Left cardiac atrium (tissue), 4 donors: ENCODE results near the gene TAF4. TPM values are rescaled to one million over a fixed set of nuclear protein-coding genes. Genes with fewer than 3 reads are reported as not detected.
"Not testable (repeated sequence)": the region's sequence is repeated elsewhere in the genome, so short reads cannot be mapped to it uniquely, and the experiment has no call there.

Experiments used
- ATAC-seq, 2 donors: fragments of 200-7000 bp; cut with Tn5 transposase; one replicate each; pipeline ENCODE4 v1.9.1; 2020; ENCODE audit warnings: mild to moderate bottlenecking in 2 of 2, moderate library complexity in 2 of 2
- DNase-seq: peaks from one replicate; pipeline ENCODE4 v3.0.0-alpha.2; 2020
- intact Hi-C, 2 donors: fragments of 100-400 bp; cut with DNase I; formaldehyde crosslinking; loops; one replicate each; pipeline versions ENCODE4 v1.14.1 to v1.15.1; 2022 to 2023
- total RNA-seq, 2 donors: library from RNA; stranded (reverse); fragmentation: NEBNext Ultra II Directional; extraction: Animal tissue kit (Norgen Biotek cat#: 25700); gene quantifications; one replicate each; pipeline ENCODE4 v1.2.1, GENCODE V29; 2021
- donor health status: DM: no; HTN: yes; CAD: no.
- donor health status: DM: no; HTN: yes; CAD: no; lungs with severe emphysema.
- donor health status: DM: yes; HTN: yes; CAD: no.
- donor health status: Dilated cardiomyopathy.

The TAF4 gene
- total RNA-seq, 2 donors from 2014 or later: 8.8 to 9.3 TPM

GRCh38 chr20:61948586-61949362 is 116.9 kb downstream of the TAF4 start:
- DNase-seq: no peak
- intact Hi-C loops: no loop called here
- no peak for ATAC-seq

GRCh38 chr20:61948056-61948455 is 117.6 kb downstream of the TAF4 start:
- intact Hi-C loops, DNase-seq, ATAC-seq: not testable (repeated sequence)

- not testable (repeated sequence) for ATAC-seq
- DNase-seq: peak; percentile 7
Observed at GRCh38 chr20:61945495-61945894, 120.2 kb downstream of the TAF4 start.

GRCh38 chr20:61944967-61945366 is 120.7 kb downstream of the TAF4 start:
- intact Hi-C loops, ATAC-seq, DNase-seq: not testable (repeated sequence)

More at GRCh38 chr20:61945495-61945894, 120.2 kb downstream of the TAF4 start:
- intact Hi-C loops: not testable (repeated sequence)

- DNase-seq (peak; percentile 6), ATAC-seq (no peak)
- intact Hi-C loops: no loop called here
Observed at GRCh38 chr20:61942526-61942925, 123.2 kb downstream of the TAF4 start.

GRCh38 chr20:61941721-61942405 is 123.8 kb downstream of the TAF4 start:
- intact Hi-C loops: no loop called here
- ATAC-seq: no peak
- DNase-seq: peak; percentile 15

GRCh38 chr20:61940976-61941720 is 124.5 kb downstream of the TAF4 start:
- DNase-seq: peak; percentile 19
- intact Hi-C loops: no loop called here
- ATAC-seq: no peak

GRCh38 chr20:61940491-61940890 is 125.2 kb downstream of the TAF4 start:
- DNase-seq (no peak), ATAC-seq (no peak)

GRCh38 chr20:61939691-61940360 is 125.9 kb downstream of the TAF4 start:
- intact Hi-C loops: no loop called here
- DNase-seq (no peak), ATAC-seq (no peak)

More at GRCh38 chr20:61940491-61940890, 125.2 kb downstream of the TAF4 start:
- intact Hi-C loops: no loop called here

GRCh38 chr20:61938839-61939690 is 126.6 kb downstream of the TAF4 start:
- no peak for ATAC-seq
- DNase-seq: peak; percentile 16
- intact Hi-C loops: no loop called here

GRCh38 chr20:61937963-61938838 is 127.5 kb downstream of the TAF4 start:
- intact Hi-C loops: no loop called here
- no peak for ATAC-seq
- DNase-seq: peak; percentile 16

- ATAC-seq (no peak), DNase-seq (peak; percentile 7)
- intact Hi-C loops: no loop called here
Observed at GRCh38 chr20:61937146-61937962, 128.3 kb downstream of the TAF4 start.

- intact Hi-C loops: no loop called here
- ATAC-seq (no peak), DNase-seq (peak; percentile 8)
Observed at GRCh38 chr20:61936701-61937131, 129.0 kb downstream of the TAF4 start.

GRCh38 chr20:61935926-61936700 is 129.6 kb downstream of the TAF4 start:
- no peak for DNase-seq
- intact Hi-C loops: no loop called here
- ATAC-seq: no peak

- ATAC-seq (no peak), DNase-seq (peak; percentile 5)
- intact Hi-C loops: no loop called here
Observed at GRCh38 chr20:61934716-61935530, 130.8 kb downstream of the TAF4 start.
